COR-L47 (cell line): ENCODE measurements around the gene MTF1.

Source experiments
- DNase-seq: peaks from one replicate; lab custom pipeline; 2025; lab: John Stamatoyannopoulos, UW

MTF1 gene

GRCh38 chr1:37867784-37868183, 8.4 kb upstream of the MTF1 start:
- no peak for DNase-seq

GRCh38 chr1:37866491-37866890, 7.1 kb upstream of the MTF1 start:
- no peak for DNase-seq

DNA sequence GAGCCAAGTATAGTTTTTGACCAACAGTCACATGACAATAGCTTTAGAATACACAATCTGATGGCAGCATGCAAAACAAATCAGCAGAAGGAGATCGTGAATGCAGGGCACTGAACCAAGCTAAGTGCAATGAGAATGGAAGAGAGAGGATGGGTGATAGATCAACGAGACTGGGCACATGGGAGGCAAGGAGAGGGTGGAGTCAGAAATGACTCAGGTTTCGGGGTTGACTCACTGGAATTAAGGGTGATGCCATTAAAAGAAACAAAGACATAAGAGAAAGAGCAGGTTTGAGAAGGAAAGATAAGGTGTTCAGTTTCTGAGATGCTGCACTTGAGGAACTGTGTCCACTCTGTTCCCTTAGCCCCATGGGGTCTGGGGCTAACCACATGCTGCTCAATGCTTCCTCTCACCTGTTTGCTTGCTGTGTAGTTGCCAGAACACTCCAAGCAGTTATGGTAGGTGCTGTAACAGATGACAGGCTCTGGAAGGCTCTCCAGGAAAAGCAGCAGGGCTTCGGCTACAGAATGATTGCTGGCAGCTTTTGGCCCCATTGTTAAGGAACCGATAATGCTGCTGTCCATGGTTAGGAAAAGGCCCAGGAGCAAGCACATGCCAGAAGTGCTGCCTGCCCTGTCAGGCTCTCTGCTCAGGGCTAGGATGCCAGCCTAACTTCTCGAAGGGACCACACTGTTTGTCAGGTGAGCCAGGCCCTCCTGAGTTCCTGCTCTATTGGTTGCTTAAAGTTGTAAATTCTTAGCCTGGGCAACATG, 6.1 kb upstream of the MTF1 start:
- DNase-seq, result no peak

DNA sequence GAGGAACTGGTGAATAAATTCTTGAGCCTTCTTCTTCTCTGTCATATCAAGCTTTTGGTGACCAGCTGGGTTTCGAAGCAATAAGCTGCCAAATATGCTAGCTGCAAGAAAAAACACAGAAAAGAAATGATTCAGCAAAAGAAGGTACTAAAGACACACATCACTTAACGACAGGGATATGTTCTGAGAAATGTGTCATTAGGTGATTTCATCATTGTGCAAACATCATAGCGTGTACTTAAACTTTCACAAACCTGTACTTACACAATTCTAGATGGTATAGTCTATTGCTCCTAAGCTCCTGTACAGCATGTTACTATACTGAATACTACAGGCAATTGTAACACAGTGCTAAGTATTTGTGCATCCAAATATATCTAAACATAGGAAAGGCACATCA, 2.9 kb upstream of the MTF1 start:
- DNase-seq, result no peak

- no peak for DNase-seq
Observed at GRCh38 chr1:37861151-37861550, 1.8 kb upstream of the MTF1 start.

- no peak for DNase-seq
Observed at GRCh38 chr1:37860346-37860666, 914 bp upstream of the MTF1 start.

DNA sequence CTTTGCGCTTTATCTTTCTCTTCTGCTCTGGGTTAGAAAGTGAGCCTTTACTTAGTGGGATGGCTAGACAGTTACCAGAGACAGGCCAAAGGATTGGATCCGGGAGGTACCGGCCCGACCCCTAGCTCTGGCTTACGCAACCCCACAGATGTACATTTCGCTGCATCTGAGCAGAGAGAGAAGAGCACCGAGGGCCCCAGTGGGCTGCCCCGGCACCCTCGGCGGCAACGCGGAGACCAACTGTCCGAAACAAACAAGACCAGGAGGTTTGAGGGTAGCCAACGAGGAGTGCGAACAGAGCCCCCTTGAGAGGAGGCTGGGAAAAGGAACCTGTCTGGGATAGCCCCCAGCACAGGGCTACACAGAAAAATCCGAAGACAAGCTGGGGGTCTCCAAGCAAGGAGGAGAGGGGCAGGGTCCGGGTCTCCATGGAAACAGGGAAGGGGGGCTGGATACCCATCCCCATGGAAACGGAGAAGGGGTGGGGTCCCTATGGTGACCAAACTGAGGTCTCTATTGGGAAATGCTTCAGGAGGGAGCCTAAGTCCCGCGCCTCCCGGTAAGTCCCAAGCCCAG, 373 bp downstream of the MTF1 start:
- DNase-seq, result no peak

DNA sequence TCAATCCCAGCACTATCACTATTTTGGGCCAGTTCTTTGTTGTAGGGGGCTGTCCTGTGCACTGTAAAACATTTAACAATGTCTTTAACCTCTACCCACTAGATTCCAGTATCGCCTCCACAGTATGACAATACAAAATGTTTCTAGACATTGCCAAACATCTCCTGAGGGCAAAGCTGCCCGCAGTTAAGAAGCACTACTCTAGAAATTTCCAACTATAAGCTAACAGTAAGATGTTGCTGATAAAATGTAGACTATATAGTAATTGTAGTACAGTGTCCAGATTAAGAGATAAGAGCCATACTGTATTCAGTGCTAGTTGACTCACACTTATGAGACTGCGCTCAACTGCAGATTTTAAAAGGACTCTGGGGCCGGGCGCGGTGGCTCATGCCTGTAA, 5.0 kb downstream of the MTF1 start:
- DNase-seq, result no peak

- DNase-seq, result no peak
Observed at GRCh38 chr1:37853157-37853556, 6.2 kb downstream of the MTF1 start.

GRCh38 chr1:37851782-37852210, 7.6 kb downstream of the MTF1 start:
- DNase-seq, result no peak

DNA sequence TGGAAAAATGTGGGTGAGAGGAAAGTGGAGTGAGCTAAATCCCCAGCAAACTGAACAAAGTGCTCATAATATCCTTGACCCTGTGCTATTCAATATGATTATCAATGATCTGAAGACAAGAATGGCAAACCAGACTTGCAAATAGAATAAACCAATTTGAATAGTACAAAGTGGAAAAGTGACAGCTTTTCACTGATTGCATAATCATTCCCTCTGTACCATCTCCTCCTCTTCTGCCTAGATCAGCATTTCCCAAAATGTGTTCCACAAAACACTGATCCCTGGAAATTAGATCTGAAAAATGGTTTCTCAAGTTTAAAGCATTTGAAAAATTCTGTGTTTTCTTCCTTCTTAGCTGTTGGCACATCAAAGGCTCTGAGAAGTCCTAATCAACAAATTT, 8.1 kb downstream of the MTF1 start:
- DNase-seq, result no peak

GRCh38 chr1:37850352-37850955, 8.9 kb downstream of the MTF1 start:
- no peak for DNase-seq

DNA sequence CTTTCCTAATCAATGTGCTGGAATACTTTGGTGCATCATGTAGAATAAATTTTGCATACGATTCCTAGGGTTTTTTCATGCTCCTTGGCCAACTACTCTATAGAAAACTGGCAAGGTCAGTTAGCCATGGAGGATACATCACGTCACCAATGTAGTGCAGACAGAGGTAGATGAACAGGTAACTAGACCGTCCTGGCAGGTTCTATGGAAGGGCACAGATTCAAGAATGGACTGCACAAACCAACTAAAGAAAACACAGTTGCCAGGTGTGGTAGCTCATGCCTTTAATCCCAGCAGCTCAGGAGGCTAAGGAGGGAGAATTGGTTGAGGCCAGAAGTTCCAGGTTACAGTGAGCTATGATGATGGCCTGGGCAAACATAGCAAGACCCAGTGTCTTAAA, 9.9 kb downstream of the MTF1 start:
- DNase-seq, result no peak

DNA sequence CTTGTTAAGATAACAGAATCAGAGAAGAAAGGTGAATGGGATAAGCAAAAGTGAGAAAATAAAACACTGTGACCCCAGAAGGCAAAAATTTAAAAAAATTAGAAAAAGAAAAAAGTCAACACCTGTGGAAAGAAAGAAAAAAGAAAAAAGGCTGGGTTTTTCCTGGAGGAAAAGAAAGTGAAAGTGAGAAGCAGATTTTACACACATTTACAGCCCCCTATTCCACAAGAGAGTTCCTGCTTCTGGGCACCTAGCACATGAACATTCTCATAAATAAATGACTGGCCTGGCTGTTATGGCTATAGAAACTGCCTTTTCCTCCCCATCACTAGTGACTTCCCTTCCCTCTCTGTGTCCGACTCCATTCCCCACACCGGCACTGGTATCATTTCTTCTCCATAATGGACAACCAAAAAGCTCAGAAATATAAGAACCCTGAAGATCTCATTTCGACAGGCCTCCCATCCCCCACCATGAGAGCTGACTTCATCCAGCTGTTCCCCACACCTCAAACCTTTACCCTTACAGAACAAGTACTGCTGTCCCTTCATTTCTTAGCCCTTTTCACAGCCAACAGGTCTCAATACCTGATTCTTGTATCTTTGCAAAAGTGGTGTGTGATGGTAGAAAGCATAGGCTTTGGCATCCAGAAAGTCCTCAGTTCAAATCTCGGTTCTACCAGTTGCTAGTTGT, 12.6 kb downstream of the MTF1 start:
- no peak for DNase-seq

GRCh38 chr1:37845786-37846185, 13.6 kb downstream of the MTF1 start:
- no peak for DNase-seq

DNA sequence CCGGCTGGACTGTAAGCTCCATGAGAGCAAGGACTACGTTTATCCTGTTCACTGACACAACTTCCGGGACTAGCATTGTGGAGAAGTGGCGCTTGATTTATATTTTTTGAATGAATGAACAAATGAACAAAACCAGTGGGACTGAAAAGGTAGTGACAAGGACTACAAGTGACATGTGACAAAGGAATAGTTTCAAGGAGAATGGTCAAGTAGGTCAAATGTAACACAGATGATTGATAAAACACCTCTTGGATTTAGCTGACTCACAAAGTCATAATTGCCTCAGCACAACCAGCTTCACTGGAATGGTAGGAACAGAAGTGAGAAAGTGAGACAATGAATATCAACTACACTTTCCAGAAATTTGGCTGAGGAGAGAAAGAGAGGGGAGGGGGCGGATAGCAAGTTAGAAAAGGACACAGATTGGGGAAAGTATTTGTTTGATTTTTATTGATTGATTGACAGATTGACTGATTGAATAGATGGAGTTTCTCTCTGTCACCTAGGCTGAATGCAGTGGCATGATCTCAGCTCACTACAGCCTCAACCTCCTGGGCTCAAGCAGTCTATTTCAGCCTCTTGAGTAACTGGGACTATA, 14.2 kb downstream of the MTF1 start:
- no peak for DNase-seq

GRCh38 chr1:37844536-37844935, 14.9 kb downstream of the MTF1 start:
- no peak for DNase-seq

- no peak for DNase-seq
Observed at GRCh38 chr1:37841652-37842051, 17.7 kb downstream of the MTF1 start.

DNA sequence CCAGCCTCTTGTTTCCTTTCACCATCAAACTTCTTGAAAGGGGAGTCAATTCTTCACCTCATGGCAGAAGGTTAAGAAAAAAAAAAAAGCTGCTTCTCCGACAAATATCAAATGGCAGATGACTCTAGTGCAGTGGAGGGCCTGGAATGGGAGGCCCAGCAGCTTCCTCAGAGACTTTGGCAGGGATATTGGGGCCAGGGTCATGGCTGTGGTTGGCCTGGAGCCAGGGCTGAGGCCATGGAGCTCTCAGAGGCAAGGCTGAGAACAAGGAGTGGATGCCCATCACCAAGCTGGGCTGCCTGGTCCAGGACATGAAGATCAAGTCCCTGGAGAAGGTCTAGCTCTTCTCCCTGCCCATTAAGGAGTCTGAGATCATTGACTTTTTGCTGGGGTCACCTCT, 18.7 kb downstream of the MTF1 start:
- no peak for DNase-seq

- DNase-seq, result no peak
Observed at GRCh38 chr1:37839676-37840075, 19.7 kb downstream of the MTF1 start.

- no peak for DNase-seq
Observed at GRCh38 chr1:37836788-37837187, 22.6 kb downstream of the MTF1 start.

GRCh38 chr1:37831809-37832208, 27.6 kb downstream of the MTF1 start:
- no peak for DNase-seq

DNA sequence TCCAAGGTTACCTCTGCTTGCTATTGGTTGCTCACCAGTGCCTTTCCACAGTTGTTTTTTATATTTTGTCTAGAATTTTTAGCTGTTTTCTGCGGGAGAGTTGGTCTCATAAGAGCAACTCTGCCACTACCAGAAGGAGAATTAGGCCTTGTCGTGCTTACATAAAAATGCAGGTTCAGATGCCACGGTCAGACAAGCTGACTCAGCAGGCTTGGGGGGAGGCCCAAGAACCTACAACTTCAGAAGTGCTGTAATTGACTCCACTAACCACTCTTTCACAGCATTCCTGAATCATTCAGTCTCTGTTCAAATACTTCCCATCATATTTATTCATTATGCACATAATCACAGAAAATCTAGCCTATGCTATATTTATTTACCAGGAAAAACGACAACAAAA, 28.3 kb downstream of the MTF1 start:
- no peak for DNase-seq
